Measurements from ENCODE around the gene EID2B.

Gene EID2B

DNA sequence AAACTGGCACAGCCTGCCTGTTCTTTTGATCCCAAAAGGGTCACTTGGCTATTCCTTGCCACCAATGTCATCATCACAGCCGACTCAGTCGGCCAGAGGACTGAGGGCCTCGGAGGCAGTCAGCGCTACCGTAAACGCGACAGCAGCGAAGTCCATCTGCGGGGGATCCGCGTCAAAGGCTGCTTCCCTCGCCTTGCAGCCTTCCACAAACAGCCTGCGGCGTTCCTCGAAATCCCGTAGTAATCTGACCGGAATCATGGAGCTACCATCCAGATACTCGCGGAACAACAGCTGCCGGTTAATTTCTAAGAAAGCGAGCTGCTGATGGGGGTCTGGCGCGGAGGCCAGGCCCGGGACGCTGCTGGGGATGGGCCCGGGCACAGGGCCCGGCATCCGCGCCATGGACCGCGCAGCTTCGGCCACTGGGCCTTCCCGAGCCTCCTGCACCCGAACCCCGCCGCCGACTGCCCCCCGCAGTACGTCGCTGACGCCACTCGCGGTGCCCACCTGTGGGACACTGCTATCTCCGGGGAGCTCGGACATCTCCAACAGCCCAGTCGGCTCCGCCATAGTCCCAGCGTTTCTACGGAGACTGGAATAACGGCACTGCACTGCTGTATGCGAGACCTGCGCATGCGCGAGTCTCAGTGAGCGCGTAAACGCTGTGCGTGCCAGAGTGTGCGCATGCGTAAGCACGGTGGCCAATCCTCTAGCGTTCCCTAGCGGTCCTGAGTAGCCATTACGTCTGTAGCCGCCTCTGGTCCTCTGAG, at the start of gene EID2B:
EID2B (minus strand) TSS at position 620 of the 770 bp plus-strand sequence; CDS start at position 570, 50 bp downstream.
- peak; percentile 95 for DNase-seq

GRCh38 chr19:39582442-39582841, 49.8 kb upstream of the EID2B start:
- DNase-seq = no peak

GRCh38 chr19:39568604-39569003, 36.0 kb upstream of the EID2B start:
- DNase-seq = no peak

GRCh38 chr19:39566064-39566463, 33.4 kb upstream of the EID2B start:
- no peak for DNase-seq

GRCh38 chr19:39563408-39563807, 30.8 kb upstream of the EID2B start:
- DNase-seq = peak; percentile 46

- DNase-seq = peak; percentile 46
Measured at GRCh38 chr19:39558624-39559117, 26.0 kb upstream of the EID2B start.

DNA sequence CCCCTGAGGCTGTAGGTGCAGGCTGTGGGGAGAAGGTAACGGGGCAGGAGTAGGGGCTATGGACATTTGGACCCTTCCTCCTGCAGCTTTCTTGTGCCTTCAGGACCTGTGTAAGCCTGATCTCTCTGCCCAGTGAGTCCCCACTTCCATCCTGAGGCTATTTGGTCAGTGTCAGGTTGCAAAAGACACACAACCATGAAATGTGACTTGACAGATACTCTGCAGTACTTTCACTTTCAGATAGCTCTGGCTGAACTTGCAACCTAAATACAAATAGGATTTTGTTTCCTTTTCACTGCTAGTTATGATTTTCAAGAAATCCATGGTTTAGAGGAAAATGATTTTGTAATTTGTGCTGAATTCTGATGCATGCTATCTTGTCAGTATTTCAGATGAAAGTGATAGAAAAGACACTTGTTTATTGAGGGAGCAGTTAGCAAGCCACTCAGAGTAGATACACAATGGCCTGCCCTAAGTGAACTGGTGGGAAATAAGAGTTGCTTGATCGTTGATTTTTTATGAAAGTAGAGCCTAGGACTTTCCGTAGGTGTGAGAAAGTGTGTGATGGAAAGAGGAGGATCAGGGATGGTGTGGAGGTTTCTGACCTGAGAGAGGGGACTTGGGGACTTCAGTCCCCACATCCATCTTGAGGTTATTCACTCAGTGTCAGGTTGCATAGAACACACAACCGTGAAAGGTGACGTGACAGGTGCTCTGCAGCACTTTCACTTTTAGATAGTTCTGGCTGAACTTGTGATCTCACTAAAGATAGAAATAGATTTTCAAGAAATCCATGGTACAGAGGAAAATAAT, 25.4 kb upstream of the EID2B start:
- DNase-seq = peak; percentile 82

- DNase-seq = no peak
Measured at GRCh38 chr19:39555883-39556282, 23.2 kb upstream of the EID2B start.

GRCh38 chr19:39554701-39555311, 22.2 kb upstream of the EID2B start:
- DNase-seq = no peak

DNA sequence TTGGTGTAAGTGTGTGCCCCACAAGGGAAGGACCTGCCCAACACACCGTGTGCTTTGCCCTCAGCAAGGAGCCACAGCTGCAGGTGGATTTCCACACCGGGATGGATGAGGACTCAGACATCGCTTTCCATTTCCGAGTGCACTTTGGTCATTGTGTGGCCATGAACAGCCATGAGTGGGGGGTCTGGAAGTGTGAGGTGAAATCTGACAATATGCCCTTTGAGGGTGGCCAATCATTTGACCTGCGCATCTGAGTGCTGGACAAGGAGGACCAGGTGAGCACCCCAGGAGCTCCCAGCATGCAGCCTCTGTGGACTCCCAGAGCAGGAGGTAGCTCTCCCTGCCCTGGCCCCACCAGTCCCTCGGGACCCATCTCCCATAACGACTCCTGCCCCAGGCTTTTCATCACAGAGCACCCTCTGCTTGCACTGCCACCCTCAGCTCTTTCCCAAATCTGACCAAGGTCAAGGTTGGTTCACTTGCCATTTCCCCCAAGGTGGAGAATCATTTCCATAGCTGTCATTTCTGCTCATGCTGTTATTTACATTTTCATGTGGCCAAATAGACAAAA, 20.5 kb upstream of the EID2B start:
- DNase-seq = no peak

- no peak for DNase-seq
Measured at GRCh38 chr19:39550197-39550596, 17.5 kb upstream of the EID2B start.

GRCh38 chr19:39546599-39546998, 13.9 kb upstream of the EID2B start:
- DNase-seq = no peak

DNA sequence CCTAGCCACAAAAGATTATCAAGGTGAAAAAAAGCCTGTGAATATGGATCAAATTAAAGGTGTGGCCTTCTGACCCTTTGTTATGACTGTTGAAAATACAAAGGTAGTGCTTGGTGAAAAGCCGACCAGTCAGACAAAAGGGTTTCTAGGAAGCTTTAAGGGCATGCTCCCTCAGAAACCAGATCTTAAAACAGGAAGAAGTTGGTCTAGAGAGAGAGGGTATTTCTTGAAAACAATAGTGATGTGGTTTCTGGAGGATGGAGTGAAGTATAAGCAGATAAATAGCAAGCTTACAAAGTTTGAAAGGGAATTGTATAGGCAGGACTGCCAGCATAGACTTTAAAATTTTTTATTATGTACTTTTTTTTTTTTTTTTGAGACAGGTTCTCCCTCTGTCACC, 12.3 kb upstream of the EID2B start:
- no peak for DNase-seq

DNA sequence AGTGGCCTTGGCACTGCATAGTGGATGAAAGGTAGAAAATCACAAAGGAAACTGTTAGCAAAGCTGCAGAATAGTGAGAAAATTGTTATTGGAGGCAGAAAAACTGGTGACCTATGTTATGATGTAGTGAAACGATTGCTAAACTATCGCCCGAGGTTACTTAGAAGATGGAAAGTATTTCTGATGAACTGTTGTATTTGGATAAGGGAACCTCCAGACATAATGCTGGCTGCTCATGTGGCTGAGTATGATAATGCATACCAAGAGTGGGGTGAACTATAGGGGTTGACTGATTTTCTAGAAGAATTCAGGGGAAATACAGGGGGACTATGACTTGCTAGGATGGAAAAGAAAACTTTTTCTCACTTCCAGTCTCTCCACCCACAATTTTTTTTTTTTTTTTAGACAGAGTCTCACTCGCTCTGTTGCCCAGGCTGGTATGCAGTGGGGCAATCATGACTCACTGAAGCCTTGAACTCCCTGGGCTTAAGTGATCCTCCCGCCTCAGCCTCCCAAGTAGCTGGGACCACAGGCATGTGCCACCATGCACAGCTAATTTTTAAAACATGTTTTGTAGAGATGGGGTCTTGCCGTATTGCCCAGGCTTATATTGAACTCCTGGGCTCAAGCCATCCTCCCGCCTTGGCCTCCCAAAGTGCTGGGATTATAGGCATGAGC, 11.7 kb upstream of the EID2B start:
- DNase-seq = no peak

- no peak for DNase-seq
Measured at GRCh38 chr19:39543477-39543857, 10.8 kb upstream of the EID2B start.

DNA sequence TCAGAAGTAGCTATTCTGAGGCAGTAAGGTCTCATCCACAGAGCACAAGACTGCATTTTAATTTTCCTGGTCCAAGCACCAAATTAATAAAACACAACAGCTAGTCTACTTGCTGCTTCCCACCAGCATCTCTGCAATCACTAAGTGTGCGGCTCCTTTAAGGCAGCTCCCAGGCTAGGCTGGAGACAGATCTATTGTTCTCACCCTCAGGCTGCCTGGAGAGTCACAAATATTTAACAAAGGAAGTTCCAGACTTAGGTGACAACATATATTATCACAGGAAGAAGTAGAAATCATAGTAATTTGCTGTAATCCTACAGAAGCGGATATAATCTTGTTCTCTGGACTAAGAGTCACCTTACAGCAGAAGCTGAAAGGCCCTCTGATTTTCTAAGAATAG, 9.6 kb upstream of the EID2B start:
- no peak for DNase-seq

GRCh38 chr19:39540333-39540673, 7.7 kb upstream of the EID2B start:
- no peak for DNase-seq

- peak; percentile 90 for DNase-seq
Measured at GRCh38 chr19:39539518-39540332, 7.1 kb upstream of the EID2B start, which contains the start of gene EID2. TSS of gene EID2 (minus strand) at chr19:39540161. CDS start at chr19:39540079, 82 bp downstream.

DNA sequence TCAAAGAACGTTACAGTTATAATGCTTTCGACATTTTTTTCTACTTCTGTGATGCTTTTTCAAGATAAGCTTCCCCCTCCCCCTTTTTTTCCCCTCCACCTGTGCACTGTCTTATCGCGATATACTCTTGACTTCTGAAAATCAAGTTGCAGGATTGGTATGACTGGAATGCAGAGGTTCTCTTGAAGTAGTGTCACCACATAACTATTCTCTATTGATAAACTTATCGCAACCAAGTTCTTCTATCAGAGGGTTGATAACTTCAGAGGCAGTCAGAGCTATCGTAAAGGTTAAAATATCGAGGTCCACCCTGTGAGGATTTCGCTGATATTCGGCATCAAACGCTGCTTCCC, 6.5 kb upstream of the EID2B start:
- DNase-seq = no peak

GRCh38 chr19:39533791-39534190, 1.1 kb upstream of the EID2B start:
- no peak for DNase-seq

GRCh38 chr19:39533003-39533512, 406 bp upstream of the EID2B start:
- no peak for DNase-seq

- DNase-seq = no peak
Measured at GRCh38 chr19:39531834-39532232, 819 bp downstream of the EID2B start.
